ENCODE results near the gene VPS9D1.
A peak's percentile ranks its signal among the peaks of the same experiment; 100 is the strongest.
"Not testable (repeated sequence)": the region's sequence is repeated elsewhere in the genome, so short reads cannot be mapped to it uniquely, and the experiment has no call there.

Gene VPS9D1

DNA sequence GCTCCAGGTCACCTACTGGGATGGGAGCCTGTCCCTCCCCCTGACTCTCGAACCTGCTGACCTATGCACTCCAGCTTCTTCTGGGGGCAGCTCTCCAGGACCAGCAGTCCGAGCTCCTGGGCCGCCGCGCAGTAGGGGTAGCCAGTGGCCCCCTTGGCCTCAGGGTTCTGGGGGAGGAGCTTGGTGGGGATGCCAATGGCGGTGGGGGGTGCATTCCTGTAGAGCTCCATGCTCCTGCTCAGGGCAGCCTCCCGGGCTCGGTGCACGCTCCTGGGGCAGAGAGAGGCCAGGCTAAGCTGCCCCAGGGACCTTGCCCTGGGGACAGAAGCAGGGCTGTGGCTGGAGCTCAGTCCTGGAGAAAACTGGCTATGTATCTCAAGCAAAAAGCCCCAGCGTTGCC, 11.5 kb downstream of the VPS9D1 start:
- no peak for DNase-seq

DNA sequence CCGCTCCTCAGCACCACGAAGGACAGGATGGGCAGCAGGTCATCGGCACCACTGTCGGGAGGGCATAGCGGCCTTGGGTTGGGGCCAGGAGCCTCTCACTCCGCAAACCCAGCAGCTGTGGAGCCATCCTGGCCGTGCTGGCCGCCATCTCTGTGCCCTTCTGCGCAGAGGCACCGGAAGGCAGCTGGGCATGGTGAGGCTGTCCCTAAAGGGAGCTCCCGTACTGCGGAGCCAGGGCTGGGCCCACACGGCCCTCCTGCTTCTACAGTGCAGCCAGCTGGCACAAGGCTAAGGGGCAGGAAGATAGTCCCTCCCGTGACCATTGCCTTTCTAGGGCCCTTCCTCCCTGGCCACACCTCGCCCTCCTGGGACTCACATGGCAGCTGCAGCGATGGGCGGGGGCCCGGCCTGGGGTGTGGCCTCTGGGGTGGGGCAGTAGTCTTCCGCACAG, 12.2 kb downstream of the VPS9D1 start:
- no peak for DNase-seq

DNA sequence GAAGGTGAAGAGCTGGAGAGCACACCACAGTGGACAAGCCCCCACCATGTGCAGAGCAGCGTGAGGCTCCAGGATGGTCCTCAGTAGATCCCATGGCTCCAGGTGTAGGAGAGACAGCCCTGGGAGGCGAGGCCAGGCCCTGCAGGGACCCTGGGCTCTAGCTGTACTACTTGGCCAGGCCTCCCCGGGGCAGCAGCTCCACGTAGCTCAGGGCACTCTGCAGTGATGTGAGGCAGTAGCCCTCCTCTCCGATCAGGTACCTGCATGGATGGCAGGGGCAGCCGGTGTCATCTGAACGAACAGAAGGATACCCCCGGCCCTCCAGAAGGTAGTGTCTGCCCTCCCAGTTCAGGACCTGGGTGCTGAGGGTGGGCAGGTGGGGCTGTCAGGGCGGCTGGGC, 13.0 kb downstream of the VPS9D1 start:
- no peak for DNase-seq

DNA sequence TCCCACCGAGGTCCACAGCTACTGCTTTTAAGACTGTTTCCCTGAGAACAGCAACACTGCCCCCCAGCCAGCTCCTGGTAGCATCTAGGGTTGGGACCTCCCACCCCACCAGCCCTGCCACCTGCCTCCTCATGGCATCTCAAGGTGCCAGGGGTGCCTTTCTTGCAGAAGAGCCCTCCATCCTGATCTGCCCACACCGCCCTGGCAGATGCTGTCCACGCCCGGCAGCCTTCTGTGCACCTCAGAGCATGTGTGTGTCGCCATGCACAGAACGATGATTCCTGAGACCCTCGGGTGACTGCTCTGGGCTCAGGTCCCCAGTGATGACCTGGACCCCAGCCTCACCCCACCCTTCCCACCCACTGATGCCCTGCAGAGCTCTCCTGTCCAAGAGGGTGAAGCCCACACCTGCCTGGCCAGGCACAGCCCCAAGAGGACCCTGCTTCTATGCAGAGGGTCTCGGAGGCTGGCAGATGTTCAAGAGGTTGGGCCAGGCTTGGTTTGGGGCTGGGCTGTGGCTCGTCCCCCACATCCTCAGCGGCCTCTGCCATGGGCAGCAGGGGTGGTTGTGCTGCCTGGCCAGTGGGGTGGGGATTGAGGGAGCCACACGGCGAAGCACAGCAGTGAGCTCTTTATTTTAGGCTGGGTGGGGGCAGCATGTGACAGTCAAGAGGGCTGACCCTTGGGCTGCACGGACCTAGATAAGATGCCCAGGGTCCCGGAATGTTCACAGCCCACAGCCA, 14.0 kb downstream of the VPS9D1 start:
- no peak for DNase-seq

DNA sequence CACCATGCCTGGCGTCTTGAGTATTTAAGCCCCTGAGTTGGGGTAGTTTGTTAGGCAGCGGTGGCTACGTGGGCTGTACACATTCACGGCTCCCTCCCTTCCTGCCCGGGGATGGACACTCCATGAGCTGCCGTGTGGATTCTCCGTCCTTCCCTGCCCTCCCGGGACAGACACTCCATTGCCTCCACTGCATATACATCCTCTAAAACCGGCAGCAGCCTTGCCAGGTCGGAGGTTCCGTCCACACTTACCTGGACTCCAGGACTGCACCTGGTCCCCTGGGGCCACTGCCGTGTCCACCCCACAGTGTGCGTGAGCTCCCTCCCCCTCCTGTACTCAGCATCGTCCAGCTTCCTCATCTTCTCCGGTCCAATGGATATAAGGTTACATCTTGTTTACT, 15.7 kb downstream of the VPS9D1 start:
- DNase-seq = no peak

DNA sequence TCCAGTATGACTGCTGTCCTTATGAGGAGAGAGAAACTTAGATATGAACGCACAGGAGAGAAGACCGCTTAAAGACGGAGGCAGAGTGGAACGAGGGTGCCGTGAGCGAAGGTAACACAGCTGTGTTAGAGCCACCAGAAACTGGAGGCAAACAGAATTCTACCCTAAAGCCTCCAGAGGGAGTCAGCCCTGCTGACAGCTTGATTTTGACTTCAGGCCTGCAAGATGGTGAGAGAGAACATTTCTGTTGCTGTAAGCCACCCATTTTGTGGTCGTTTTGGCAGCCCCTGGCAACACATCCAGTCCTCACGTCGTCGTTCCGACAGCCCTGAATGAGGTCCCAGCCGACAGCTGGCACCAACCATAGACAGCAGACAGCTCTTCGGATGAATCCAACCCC, 16.4 kb downstream of the VPS9D1 start:
- no peak for DNase-seq

DNA sequence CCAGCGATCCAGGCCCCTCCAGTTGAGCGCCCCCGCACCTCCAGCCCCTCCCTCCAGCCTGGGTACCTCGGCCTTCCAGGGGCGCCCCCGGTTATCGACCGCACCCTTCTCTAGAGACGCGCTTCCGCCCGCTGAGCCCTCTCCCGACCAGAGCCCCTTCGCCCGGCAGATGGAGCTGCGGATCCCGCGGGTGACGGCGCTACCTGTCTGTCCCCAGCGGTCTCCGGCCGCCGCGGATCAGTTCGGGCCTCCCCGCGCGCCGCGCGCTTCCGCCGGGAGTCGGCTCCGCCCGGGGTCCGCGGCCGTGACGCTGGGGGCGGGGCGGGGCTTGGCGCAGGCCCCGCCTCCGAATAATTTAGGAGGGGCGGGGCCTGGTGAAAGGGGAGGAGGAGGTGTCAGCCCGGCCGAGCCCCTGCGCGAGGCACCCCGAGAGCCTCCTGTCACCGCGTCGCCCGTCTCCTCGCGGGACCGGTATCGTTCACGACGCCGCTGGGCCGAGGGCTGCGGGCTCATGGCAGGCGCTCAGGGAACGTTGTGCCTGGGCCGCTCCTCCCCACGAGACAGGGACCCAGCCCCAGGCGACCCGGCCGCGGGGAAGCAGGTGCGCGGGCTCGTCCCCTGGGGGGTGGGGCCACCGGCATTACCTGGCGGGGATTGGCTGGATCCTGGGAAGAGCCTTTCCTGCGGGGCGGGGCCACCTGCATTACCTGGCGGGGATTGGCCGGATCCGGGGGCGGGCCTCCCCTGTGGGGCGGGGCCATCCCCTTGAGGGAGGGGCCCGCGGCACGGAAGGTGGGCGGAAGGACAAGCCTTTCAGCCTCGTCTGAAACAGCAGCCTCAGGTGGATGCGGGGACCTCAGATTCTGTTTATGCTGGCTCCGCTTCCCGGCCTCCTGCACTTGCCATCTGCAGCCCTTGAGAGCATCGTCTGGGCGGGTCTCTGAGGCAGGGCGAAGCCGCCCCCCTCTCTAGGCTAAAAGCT, 19.0 kb downstream of the VPS9D1 start, which contains the start of gene SPATA2L:
Gene SPATA2L, minus strand, starts transcription at position 281 of the 982 bp plus-strand sequence. CDS start 473 bp downstream, outside the sequence.
- peak; percentile 97 for DNase-seq

DNA sequence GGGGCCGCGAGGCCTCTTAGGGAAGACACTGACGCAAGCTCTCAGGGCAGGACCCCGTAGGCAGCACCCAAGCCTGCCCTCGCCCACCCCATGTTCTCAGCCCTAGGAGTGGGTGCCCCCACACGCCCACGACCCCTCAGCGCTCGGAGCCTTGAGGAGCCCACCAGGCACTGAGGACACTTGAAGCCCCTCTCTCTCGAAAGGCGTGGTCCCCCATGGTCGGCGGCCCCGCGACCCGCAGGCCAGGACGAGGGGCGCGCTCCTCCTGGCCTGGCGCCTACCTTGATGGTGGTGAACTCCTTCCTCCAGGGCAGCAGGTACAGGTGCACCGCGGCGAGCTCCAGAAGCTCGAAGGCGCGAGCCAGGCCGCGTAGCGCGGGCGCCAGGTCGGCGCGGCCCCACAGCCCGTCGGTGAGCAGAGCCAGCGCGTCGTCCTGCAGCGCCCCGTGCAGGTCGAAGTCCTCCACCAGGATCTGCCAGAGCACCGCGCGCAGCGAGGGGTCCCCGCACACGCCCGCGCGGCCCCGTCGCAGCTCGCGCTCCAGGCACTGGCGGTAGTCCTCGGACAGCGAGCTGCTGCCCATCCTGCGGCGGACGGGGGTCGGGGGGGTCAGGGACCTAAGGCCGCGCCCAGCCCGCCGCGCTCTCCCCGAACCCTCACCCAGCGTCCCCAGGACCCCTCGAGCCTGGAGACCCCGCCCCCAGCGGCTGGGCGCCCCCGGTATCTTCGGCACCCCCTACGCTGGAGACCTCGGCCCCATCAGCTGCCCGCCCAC, 19.9 kb downstream of the VPS9D1 start:
- peak; percentile 67 for DNase-seq

DNA sequence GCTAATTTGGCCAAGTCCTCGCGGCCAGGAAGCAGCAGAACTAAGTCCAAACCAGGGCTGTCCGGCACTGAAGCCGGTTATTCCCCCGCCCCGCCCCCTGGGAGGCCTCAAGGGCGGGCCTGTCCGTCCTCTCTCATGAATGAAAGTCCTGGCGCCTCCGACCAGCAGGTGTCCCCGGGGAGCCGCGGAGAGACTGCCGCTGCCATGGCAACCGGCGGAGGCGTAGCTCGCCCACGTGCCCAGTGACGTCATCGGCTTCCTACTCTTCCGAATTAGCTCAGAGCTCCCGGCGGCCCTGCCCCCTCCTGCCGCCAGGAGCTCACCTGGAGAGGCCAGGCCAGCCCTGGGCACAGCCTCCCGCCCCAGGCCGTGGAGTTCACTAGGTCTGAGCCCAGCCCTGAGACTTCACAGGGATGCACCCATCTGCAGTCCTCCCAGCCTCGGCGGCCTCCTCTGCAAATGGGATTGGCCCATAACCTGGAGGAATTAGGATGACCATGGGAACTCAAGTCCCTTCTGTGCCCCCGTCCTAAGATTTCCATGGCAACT, 20.5 kb downstream of the VPS9D1 start:
- DNase-seq = peak; percentile 99

DNA sequence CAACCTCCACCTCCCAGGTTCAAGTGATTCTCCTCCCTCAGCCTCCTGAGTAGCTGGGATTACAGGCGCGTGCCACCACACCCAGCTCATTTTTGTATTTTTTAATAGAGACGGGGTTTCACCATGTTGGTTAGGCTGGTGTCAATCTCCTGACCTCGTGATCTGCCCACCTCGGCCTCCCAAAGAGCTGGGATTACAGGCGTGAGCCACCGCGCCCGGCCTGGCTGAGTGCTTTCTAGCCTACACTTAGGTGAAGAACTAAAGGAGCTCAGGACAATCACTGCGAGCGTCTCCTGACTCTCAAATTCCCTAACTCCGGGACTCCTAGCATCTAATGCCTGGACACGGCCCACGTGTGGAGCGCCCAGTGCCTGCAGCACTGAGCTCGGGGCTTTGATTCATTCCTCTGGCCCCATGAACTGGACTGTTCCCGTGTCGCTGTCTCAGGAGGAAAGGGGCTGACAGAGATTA, 21.0 kb downstream of the VPS9D1 start:
- DNase-seq = not testable (repeated sequence)

DNA sequence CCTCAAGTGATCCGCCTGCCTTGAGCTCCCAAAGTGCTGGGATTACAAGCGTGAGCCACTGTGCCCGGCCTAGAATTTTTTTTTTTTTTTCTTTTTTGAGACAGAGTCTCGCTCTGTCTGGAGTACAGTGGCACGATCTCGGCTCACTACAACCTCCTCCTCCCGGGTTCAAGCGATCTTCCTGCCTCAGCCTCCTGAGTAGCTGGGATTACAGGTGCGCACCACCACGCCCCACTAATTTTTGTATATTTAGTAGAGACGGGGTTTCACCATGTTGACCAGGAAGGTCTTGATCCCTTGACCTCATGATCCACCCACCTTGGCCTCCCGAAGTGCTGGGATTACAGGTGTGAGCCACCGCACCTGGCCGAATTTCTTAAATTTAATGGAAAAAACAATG, 22.0 kb downstream of the VPS9D1 start:
- not testable (repeated sequence) for DNase-seq

DNA sequence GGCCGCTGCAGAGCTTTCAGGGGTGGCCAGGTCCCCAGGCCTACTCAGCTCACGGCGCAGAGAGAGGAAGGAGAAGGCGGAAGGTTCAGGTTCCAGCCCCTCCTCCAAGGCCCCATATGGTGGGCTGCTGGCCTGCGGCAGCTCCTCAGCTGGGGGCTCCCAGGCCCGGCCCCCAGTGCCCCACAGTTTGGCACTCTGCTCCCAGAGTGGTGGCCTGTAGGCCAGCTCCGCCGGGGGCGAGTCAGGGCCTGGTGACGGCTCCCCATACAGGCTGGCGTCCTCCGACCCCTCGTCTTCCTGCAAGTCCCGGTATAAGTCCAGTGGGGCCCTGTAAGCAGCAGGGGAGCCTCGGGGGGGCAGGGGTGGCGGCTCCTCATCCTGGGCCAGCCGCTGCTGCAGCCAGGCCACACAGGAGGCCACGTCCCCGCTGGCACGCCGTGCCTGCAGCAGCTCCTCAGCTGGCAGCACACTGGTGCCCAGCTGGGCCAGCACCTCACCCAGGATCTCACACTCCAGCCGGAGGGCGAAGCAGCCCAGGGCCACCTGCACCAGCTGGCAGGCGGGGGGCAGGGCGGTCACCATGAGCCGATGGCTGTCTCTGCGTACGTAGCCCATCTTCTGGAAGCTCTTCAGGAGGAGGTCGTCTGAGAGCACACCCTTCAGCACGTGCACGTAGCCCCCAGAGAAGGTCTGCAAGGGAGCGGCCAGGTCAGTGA, 22.9 kb downstream of the VPS9D1 start:
- DNase-seq = no peak

DNA sequence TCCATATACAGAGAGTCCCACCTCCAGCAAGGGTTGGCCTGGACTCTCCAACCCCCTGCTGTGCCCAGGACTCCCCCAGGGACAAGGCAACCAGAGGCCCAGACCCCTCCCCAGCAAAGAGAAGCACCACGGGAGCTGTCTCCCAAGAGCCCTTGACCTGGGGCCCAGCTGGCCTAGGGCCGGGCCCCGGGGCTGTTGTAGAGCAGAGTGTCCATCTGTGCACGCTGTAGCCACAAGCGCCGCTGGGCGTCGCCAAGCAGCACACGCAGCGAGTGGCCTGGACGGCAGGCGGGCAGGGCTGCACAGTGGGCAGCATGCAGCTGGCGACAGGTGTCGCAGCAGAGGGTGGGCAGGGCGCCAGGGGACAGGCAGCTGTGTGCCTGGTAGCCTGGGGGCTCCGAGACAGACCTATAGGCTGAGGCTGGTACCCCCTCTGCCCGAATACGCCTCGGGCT, 23.5 kb downstream of the VPS9D1 start:
- DNase-seq = no peak

DNA sequence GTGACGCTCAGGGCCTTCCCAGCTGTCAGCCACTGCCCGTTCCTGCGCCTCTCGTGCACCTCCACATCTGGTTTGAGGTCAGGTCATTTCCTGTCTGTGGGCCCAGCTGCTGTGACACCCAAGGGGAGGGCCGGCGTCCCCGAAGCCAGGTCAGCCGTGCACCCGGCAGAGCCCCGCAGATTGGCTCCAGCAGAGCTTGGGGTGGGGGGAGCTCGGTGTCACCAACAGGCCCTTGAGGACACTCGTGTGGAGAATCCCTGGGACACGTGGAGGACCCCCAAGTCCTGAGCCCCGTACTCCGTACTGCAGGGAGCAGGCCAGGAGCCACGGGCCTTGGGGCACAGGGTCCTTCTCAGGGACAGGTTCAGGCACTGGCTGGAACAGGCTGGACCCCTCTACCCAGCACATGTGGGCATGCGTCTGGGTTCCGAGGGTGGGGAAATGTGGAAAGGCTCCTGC, 24.0 kb downstream of the VPS9D1 start:
- DNase-seq = peak; percentile 53

DNA sequence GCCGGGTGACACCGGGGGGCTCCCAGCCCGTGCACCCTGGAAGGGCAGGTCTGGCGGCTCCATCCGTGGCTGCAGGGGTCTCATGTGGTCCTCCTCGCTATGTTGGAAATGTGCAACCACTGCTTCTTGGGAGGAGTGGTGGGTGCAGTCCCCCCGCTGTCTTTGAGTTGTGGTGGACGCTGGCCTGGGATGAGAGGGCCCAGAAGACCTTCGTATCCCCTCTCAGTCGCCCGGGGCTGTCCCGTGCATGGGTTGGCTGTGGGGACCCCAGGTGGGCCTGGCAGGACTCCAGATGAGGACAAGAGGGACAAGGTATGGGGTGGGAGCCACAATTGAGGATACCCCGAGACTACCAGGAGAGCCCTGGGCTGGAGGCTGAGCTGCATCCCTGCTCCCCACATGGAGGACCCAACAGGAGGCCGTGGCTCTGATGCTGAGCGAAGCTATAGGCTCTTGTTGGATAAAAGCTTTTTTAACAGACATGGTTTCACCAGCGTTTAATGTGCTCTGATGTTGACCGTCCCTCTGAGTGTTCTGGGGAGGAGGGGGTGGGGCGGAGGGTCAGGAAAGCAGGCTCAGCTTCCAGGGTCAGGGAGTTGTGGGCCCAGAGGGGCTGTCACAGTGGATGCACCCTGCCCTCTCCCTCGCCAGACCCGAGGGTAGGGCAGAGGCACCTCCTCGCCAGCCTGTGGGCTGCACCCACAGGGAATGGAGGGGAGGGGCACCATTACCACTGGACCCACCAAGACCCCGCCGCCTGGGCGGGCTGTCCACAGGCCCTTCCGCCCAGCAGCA, 24.6 kb downstream of the VPS9D1 start:
- no peak for DNase-seq

DNA sequence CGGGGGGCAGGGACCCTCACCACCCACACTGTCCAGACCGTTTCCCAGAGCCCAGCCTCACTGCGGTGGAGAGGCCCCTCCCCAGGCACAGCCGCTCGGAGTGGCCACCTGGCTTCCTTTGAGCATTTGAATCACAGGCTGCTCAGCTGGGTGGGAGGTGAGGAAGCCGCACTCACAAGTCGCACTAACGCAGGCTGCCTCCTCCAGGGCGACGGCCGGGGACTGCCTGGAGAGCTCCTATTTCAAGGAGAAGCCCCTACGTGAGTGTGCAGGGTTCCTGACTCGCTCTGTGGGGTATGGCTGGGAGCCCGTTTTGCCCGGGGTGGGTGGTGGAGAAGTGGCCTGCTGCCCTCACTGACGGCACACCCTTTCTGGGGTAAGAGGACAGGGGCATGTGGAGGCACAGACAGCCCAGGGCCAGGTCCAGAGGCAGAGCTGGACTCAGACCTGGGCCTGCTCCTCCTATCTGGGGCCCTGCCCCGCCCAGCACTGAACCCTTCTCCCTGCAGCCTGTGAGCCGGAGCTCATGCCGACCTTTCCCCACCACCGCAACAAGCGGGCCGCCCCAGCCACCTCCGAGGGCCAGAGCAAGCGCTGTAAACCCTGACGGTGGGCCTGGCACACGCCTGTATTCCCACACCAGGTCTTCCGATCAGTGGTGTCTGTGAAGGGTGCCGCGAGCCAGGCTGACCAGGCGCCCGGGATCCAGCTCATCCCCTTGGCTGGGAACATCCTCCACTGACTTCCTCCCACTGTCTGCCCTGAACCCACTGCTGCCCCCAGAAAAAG, 25.4 kb downstream of the VPS9D1 start:
- DNase-seq = no peak

DNA sequence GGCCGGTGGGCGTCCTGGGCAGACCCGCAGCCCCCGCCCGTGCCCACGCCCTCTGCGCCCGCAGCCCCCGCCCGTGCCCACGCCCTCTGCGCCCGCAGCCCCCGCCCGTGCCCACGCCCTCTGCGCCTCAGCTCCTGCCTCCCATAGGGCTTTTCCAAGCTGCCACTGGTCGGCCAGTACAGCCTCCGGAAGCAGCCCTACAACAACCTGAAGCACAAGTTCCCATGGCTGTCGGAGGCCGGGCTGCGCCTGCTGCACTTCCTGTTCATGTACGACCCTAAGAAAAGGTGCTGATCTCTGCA, 26.0 kb downstream of the VPS9D1 start:
- not testable (repeated sequence) for DNase-seq

DNA sequence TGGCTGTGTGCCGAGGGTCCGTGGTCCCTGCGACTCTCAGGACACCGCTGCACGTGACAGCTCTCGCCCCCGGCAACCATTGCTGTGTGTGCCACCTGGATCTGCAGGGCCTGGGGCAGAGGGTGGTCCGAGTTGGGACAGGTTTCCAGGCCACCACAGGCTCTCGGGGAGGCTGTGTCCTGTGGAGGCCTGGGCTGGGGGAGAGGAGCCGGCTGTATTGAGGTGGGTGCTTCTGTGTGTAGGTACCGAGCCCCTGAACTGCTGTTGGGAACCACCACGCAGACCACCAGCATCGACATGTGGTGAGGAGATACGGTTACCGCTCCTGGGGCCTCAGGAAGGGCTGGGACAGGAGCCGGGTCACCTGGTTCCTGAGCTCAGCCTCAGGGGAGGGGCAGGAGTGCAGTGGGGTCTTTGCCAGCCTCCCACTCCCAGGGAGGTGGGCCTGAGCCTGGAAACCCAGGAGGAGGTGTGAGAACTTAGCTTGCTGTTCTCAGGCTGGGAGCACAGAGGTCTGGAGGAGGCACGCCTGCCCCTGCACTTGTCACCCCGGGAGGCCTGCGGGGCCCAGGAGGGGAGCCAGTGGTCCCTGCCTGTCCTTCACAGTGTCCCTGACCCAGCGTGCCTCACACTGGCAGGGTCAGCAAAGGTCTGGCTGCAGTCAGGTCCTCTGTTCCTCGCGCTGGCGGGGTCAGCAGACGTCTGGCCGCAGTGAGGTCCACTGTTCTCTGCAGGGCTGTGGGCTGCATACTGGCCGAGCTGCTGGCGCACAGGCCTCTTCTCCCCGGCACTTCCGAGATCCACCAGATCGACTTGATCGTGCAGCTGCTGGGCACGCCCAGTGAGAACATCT, 26.5 kb downstream of the VPS9D1 start:
- no peak for DNase-seq

DNA sequence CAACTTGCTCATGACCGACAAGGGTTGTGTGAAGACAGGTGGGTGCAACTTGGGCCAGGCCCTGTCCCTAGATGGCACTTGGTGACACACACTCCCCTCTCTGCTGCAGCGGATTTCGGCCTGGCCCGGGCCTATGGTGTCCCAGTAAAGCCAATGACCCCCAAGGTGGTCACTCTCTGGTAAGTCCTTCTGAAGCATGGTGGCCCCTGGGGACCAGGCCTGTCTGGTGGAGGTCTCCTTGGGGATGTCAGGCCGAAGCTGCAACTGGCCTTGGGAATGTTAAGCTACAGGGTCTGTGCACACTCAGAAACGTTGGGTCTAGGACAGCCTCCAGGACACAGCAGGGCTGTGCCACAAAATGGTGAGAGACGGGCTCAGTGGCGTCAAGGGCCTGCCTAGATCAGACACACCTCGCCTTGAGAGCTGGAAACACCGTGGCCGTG, 27.4 kb downstream of the VPS9D1 start:
- DNase-seq = no peak
